WTC11 (cell line): Measurements from ENCODE around the gene CD1D. TPM values are rescaled to one million over a fixed set of nuclear protein-coding genes. Genes with fewer than 3 reads are reported as not detected.

ENCODE experiments used
- ATAC-seq: fragments of 200-7000 bp; cut with Tn5 transposase; 2 replicates; pipeline ENCODE4 v1.10.0; 2021; ENCODE audit warnings: mild to moderate bottlenecking, moderate library complexity
- CTCF ChIA-PET: fragments of 300-600 bp; sonication (Branson Sonifier 250); formaldehyde crosslinking; loops from one replicate; lab custom pipeline; 2021; ENCODE audit warnings: antibody characterized with exemption; lab: Charles Lee
- POLR2A ChIA-PET: fragments of 350-600 bp; sonication (Branson Sonifier 250); formaldehyde crosslinking; loops from one replicate; lab custom pipeline; 2021; ENCODE audit warnings: antibody characterized with exemption; lab: Charles Lee
- DNase-seq: peaks from one replicate; pipeline ENCODE4 v3.0.0; 2021; ENCODE audit warnings: low spot score
- H3K27ac Mint-ChIP-seq: 2 replicates; pipeline ENCODE4 v1.8.0; 2021; ENCODE audit warnings: mixed read lengths
- H3K27me3 Mint-ChIP-seq: 2 replicates; pipeline ENCODE4 v1.8.0; 2021; ENCODE audit warnings: low read depth, mild to moderate bottlenecking, moderate library complexity, mixed read lengths
- H3K36me3 Mint-ChIP-seq: 2 replicates; pipeline ENCODE4 v1.8.0; 2021; ENCODE audit warnings: mixed read lengths
- H3K4me1 Mint-ChIP-seq: 2 replicates; pipeline ENCODE4 v1.8.0; 2022; ENCODE audit warnings: mixed read lengths
- H3K4me3 Mint-ChIP-seq: 2 replicates; pipeline ENCODE4 v1.8.0; 2021; ENCODE audit warnings: mild to moderate bottlenecking, moderate library complexity, mixed read lengths
- H3K9me3 Mint-ChIP-seq: 2 replicates; pipeline ENCODE4 v1.8.0; 2021; ENCODE audit warnings: mixed read lengths
- FOXK1 ChIP-seq: sonication (generic); formaldehyde crosslinking; IDR thresholded peaks from 2 replicates; pipeline ENCODE4 v1.8.0; 2022; ENCODE audit warnings: mild to moderate bottlenecking, moderate library complexity, missing genetic modification reagents
- NR2C2 ChIP-seq: sonication (generic); formaldehyde crosslinking; IDR thresholded peaks from 2 replicates; pipeline ENCODE4 v1.8.0; 2022; ENCODE audit warnings: mild to moderate bottlenecking, missing genetic modification reagents
- NR3C1 ChIP-seq: sonication (generic); formaldehyde crosslinking; conservative IDR thresholded peaks from 2 replicates; pipeline ENCODE4 v1.8.1; 2023; ENCODE audit warnings: low read depth, mild to moderate bottlenecking, missing genetic modification reagents
- ZNF396 ChIP-seq: fragments of 250-450 bp; sonication (Bioruptor Pico); IDR thresholded peaks from 2 replicates; pipeline ENCODE4 v1.8.0; 2021; ENCODE audit warnings: mild to moderate bottlenecking, moderate library complexity, borderline replicate concordance
- total RNA-seq: library from RNA; stranded (reverse); gene quantifications from 3 replicates; pipeline ENCODE4 v1.2.3, GENCODE V29; 2021
- TF ChIP-seq, protein P1 (sequence below): fragments of 250-450 bp; sonication (Bioruptor Pico); IDR thresholded peaks from 2 replicates; pipeline ENCODE4 v1.9.0; 2021; ENCODE audit warnings: mild to moderate bottlenecking, borderline replicate concordance
- TF ChIP-seq, protein P2 (sequence below): sonication (generic); formaldehyde crosslinking; conservative IDR thresholded peaks from 2 replicates; pipeline ENCODE4 v1.8.1; 2022; ENCODE audit warnings: mild to moderate bottlenecking, missing genetic modification reagents

The CD1D gene
- total RNA-seq, 1 experiment from 2014 or later, result 4.7 TPM

DNA sequence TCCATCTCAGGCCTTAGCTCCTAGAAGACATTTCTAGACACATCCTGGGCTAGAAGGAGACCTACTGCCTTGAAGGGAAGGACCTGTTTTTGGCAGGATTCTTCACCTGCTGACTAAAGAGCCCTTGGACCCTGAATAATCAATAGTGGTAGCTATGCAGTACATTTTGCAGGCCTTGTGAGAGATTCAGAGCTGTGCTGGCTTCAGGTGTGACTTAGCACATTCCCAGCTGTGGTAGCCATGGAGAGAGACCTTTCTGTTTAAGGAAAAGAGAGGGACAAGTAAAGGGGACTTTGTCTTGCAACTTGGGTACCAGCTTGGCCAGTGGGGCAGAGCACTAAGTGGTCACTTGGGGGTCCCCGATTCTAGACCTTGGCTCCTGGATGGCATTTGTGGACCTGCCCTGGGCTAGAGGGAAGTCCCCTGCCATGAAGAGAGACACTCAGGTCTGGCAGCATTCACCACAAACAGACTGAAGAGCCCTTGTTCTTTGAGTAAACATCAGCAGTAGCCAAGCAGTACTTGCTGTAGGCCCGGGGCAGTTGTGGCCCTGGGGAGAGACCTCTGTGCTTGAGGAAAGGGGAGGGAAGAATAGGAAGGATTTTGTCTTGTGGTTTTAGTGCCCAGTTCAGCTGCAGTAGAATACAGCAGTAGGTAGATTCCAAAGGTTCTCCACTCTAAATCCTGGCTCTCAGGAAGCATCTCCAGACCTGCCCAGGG is 47.4 kb downstream of the CD1D start:
- TF ChIP-seq ZNF396 (CRISPR knock-in tag) (no peak), NR3C1 (CRISPR knock-in tag) (no peak), NR2C2 (CRISPR knock-in tag) (no peak), FOXK1 (no peak)
- TF ChIP-seq, protein P1, sequence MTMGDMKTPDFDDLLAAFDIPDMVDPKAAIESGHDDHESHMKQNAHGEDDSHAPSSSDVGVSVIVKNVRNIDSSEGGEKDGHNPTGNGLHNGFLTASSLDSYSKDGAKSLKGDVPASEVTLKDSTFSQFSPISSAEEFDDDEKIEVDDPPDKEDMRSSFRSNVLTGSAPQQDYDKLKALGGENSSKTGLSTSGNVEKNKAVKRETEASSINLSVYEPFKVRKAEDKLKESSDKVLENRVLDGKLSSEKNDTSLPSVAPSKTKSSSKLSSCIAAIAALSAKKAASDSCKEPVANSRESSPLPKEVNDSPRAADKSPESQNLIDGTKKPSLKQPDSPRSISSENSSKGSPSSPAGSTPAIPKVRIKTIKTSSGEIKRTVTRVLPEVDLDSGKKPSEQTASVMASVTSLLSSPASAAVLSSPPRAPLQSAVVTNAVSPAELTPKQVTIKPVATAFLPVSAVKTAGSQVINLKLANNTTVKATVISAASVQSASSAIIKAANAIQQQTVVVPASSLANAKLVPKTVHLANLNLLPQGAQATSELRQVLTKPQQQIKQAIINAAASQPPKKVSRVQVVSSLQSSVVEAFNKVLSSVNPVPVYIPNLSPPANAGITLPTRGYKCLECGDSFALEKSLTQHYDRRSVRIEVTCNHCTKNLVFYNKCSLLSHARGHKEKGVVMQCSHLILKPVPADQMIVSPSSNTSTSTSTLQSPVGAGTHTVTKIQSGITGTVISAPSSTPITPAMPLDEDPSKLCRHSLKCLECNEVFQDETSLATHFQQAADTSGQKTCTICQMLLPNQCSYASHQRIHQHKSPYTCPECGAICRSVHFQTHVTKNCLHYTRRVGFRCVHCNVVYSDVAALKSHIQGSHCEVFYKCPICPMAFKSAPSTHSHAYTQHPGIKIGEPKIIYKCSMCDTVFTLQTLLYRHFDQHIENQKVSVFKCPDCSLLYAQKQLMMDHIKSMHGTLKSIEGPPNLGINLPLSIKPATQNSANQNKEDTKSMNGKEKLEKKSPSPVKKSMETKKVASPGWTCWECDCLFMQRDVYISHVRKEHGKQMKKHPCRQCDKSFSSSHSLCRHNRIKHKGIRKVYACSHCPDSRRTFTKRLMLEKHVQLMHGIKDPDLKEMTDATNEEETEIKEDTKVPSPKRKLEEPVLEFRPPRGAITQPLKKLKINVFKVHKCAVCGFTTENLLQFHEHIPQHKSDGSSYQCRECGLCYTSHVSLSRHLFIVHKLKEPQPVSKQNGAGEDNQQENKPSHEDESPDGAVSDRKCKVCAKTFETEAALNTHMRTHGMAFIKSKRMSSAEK (CRISPR knock-in tag), result no peak
- TF ChIP-seq, protein P2, sequence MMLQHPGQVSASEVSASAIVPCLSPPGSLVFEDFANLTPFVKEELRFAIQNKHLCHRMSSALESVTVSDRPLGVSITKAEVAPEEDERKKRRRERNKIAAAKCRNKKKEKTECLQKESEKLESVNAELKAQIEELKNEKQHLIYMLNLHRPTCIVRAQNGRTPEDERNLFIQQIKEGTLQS (CRISPR knock-in tag), result no peak
- ChIA-PET CTCF (no interaction called here), POLR2A (no interaction called here)
- Mint-ChIP-seq H3K27me3 (peaks cover under 1% of the 10 kb centered on the region; the same call in 1 of the 2 replicates), H3K4me3 (no peak overlapping the region), H3K9me3 (peaks cover 38% of the 10 kb centered on the region), H3K36me3 (peaks cover 20% of the 10 kb centered on the region), H3K27ac (no peak overlapping the region), H3K4me1 (no peaks in the 10 kb centered on the region)
- ATAC-seq (no peak), DNase-seq (no peak)

Other genes starting within 250 kb of the CD1D start
- gene KIRREL1, start 187.2 kb upstream of the CD1D start, total RNA-seq, result 32.8 to 42.4 TPM (median 32.9 TPM) in 3 replicates
- not detected in 3 replicates for gene CD1A, start 73.5 kb downstream of the CD1D start, total RNA-seq
- gene CD1C, start 109.0 kb downstream of the CD1D start, total RNA-seq, result not detected in 3 replicates
- not detected in 3 replicates for gene CD1B, start 150.6 kb downstream of the CD1D start, total RNA-seq
- gene CD1E, start 173.0 kb downstream of the CD1D start, total RNA-seq, result not detected in 3 replicates
- not detected in 3 replicates for gene OR10T2, start 218.6 kb downstream of the CD1D start, total RNA-seq
- gene OR10K2, start 245.3 kb downstream of the CD1D start, total RNA-seq, result not detected in 3 replicates